Tibial nerve (tissue), 4 donors: Measurements from ENCODE around the gene BRIP1.
"Not testable (repeated sequence)": the region's sequence is repeated elsewhere in the genome, so short reads cannot be mapped to it uniquely, and the experiment has no call there.

Experiments used
- EP300 ChIP-seq, 2 donors: sonication (generic); formaldehyde crosslinking; IDR thresholded peaks; one replicate each; pipeline ENCODE4 v1.6.1; 2017; ENCODE audit warnings: antibody characterized with exemption in 2 of 2, mild to moderate bottlenecking in 1 of 2
- POLR2A ChIP-seq, 2 donors: fragments of 450-650 bp; IDR thresholded peaks; one replicate each; pipeline ENCODE4 v1.6.1; 2017; ENCODE audit warnings: antibody characterized with exemption in 2 of 2, mild to moderate bottlenecking in 2 of 2, moderate library complexity in 2 of 2
- TF ChIP-seq, protein P1 (sequence below), 5 experiments: fragments of 200-600 bp in 3 of 5; fragments of 450-650 bp in 2 of 5; sonication (generic) in 3 of 5; IDR thresholded peaks; one replicate each; pipeline ENCODE4 v1.5.1; 2016 to 2019; ENCODE audit warnings: antibody characterized with exemption in 5 of 5, mild to moderate bottlenecking in 3 of 5, moderate library complexity in 2 of 5

DNA sequence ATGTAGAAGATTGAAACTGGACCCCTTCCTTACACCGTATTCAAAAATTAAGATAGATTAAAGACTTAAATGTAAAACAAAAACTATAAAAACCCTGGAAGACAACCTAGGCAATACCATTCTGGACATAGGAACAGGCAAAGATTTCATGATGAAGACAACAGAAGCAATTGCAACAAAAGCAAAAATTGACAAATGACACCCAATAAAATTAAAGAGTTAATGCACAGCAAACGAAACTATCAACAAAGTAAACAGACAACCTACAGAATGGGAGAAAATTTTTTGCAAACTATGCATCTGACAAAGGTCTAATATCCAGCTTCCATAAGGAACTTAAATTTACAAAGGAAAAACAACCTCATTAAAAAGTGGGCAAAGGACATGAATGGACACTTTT, 37.1 kb downstream of the BRIP1 start:
- TF ChIP-seq, protein P1, sequence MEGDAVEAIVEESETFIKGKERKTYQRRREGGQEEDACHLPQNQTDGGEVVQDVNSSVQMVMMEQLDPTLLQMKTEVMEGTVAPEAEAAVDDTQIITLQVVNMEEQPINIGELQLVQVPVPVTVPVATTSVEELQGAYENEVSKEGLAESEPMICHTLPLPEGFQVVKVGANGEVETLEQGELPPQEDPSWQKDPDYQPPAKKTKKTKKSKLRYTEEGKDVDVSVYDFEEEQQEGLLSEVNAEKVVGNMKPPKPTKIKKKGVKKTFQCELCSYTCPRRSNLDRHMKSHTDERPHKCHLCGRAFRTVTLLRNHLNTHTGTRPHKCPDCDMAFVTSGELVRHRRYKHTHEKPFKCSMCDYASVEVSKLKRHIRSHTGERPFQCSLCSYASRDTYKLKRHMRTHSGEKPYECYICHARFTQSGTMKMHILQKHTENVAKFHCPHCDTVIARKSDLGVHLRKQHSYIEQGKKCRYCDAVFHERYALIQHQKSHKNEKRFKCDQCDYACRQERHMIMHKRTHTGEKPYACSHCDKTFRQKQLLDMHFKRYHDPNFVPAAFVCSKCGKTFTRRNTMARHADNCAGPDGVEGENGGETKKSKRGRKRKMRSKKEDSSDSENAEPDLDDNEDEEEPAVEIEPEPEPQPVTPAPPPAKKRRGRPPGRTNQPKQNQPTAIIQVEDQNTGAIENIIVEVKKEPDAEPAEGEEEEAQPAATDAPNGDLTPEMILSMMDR (IDR thresholded peaks at IDR 0.05), result not testable (repeated sequence)
- TF ChIP-seq EP300, POLR2A (IDR thresholded peaks at IDR 0.05): not testable (repeated sequence)
